ENCODE measurements around the gene NR5A2.

GRCh38 chr1:200223613-200224012 lies 196.1 kb downstream of the NR5A2 start:
- no peak for TF ChIP-seq POLR2A (IDR thresholded peaks at IDR 0.05)
- no peak for TF ChIP-seq CTCF (IDR thresholded peaks at IDR 0.05 in 8 of 11, conservative IDR thresholded peaks at IDR 0.05 in 3 of 11)
- TF ChIP-seq POLR2AphosphoS5 (IDR thresholded peaks at IDR 0.05), result no peak
